Stimulated activated CD4-positive, alpha-beta T cell treated with anti-CD3 and anti-CD28 coated beads, Interleukin-4, amount 100 ng/mL, for 48 hours (primary cell): Measurements from ENCODE around the gene INTS11.

Experiments used
- DNase-seq, 2 donors: peaks; one replicate each; pipeline ENCODE4 v3.0.0-alpha.2; 2020; ENCODE audit warnings: low read depth in 2 of 2

The INTS11 gene

DNA sequence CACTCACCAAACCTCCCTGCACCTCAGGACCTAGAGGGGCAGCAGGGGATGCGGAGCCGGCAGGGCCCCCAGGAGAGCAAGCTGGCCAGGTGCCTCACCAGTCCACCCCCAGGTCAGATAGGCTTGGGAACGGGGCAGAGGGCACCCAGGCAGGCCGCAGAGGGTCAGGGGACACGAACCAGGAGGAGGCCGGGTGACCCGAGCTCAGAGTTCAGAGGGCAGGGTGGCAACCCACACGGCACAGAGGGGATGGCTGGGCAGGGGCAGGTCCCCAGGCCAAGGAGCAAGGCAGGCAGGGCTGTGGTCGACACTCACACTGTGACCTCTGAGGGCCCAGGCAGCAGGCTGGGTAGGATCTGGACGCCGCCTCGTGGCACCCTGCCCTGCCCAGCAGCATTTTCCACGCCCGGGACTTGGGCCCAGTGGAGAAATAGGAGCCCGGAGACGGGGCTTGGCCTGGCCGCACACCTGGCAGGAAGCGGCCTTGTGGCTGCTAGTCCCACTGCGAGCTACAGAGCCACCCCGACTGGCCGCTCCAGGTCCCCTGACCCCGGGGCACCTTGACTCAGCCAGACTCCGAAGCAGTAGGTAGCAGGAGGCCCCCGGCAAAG is 19.5 kb upstream of the INTS11 start:
- DNase-seq, result no peak

DNA sequence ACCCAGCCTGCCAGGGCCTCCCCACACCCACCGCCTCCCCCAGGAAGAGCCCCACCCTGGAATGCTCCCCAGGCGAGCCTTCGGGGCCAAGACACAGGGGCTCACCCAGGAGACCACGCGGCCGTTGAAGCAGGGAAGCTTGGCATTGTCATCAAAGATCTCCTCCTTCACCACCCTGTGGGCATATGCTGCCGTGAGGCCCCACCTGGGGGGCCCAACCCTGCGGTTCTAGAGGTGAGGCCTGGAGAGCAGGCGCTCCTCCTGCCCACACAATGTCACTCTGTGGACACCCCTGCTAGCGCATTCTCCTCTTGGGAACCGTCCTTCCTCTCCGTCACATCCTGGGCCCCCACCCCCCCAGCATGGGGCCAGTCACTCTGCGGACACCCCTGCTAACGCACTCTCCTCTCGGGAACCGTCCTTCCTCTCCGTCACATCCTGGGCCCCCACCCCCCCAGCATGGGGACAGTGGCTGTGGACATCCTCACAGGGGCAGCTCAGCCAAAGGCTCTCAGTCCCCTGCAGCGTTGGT is 18.2 kb upstream of the INTS11 start:
- no peak for DNase-seq

- no peak for DNase-seq
These were observed 17.7 kb upstream of the INTS11 start for GRCh38 chr1:1342061-1342562.

DNA sequence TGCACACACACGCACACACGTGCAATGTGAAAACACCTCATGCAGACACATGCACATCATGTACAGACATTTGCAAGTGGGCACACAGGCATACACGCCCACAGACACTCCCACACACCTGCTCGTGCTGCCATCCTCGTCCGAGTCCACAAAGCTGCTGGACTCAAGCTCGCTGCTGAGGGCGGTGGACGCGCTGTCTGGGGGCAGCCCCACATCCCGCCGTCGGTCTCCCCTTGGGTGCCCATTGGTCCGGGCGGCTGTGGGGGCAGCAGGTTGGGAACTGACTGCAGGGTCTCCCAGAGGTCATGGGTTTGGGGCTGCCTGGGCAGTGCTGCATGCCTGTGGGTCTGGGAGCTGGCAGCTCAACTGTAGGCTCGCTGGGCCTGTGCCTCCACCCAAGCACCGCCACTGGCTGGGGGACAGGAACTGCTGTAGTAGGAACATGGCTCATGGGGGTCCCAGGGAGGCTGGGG is 17.1 kb upstream of the INTS11 start:
- no peak for DNase-seq

GRCh38 chr1:1340791-1341548 is 16.5 kb upstream of the INTS11 start:
- no peak for DNase-seq

GRCh38 chr1:1340185-1340584 is 15.7 kb upstream of the INTS11 start:
- no peak for DNase-seq

GRCh38 chr1:1338278-1338677 is 13.8 kb upstream of the INTS11 start:
- no peak for DNase-seq

DNA sequence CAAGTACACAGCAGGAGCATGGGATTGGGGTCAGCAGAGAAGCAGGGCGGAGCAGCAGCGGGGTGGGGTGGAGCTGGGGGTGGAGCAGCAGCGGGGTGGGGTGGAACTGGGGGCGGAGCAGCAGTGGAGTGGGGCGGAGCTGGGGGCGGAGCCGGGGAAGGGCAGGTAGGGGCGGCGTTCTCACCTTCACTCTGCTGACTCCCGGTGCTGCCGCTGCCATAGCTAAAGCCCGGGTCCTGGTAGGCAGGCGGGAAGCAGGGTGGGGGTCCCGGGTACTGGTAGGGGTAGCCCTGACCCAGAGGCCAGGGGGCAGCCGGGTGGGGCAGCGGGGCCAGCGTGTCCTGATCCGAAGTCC is 13.3 kb upstream of the INTS11 start:
- DNase-seq, result peak; percentile 24 to 55

GRCh38 chr1:1336931-1337792 is 12.7 kb upstream of the INTS11 start:
- DNase-seq, result no peak

DNA sequence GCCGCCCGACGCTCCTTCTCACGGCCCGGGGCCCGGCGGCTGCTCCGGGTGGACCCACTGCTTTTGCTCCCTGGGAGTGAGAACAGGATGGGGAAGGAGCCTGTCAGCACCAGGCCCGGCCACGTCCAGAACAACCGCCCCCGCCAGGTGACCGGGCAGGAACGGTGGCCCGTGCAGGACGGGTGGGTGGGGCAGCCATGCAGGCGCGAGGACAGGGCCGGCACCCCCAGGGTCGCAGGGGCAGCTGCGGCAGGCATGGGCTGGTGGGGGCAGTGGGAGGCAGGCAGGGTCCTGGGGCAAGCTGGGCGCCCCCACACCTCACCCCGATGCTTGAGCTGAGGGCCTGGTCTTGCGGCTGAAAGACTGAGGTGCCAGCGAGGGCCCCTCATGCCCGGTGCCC is 12.0 kb upstream of the INTS11 start:
- DNase-seq, result no peak

DNA sequence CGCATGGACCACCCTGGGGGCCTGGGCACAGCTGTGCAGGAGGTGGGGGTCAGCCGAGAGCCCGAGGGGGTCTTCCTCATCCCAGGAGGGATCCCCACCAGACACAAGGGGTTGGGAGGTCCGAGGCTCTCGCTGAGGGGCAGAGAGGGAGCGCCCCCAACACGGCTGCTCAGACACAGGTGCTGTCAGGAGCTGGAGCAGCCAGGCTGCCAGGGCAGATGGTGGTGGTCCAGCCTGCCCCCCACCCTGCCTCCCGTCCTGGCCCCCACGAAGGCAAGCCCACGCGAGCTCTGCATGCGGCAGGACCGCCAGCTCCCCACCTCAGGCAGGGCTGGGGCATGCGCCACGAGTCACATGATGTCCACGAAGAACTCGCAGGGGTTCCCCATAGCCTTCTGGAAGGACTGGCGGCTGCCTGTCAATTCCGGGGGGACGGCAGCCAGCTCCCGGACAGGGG is 11.4 kb upstream of the INTS11 start:
- no peak for DNase-seq

DNA sequence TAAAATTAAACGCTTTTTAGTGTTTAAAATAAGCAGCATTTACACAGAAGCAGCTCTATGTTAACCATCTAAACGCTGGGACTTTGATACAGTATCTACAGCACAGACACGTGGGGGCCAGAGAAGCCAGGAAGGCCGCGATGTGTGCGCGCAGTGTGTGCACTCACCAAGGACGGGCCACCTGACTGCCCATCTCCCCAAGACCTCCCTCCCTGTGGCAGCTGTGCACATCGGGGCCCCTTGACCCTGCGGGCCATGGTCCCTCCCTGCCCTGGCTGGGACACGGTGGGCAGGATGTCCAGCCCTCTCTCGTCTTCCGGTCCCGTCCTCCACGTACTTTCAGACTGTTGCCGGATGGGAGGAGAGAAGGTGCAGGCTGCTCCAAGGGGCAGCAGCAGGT is 10.8 kb upstream of the INTS11 start:
- no peak for DNase-seq

GRCh38 chr1:1334835-1335234 is 10.4 kb upstream of the INTS11 start:
- DNase-seq, result no peak

DNA sequence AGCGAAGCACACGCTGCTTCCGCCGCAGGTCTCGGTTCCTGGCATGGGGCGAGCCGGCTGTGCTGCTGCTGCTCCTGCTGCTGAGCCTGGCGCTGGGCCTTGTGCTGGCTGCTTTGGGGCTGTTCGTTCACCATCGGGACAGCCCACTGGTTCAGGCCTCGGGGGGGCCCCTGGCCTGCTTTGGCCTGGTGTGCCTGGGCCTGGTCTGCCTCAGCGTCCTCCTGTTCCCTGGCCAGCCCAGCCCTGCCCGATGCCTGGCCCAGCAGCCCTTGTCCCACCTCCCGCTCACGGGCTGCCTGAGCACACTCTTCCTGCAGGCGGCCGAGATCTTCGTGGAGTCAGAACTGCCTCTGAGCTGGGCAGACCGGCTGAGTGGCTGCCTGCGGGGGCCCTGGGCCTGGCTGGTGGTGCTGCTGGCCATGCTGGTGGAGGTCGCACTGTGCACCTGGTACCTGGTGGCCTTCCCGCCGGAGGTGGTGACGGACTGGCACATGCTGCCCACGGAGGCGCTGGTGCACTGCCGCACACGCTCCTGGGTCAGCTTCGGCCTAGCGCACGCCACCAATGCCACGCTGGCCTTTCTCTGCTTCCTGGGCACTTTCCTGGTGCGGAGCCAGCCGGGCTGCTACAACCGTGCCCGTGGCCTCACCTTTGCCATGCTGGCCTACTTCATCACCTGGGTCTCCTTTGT is 9.2 kb upstream of the INTS11 start:
- DNase-seq, result no peak

DNA sequence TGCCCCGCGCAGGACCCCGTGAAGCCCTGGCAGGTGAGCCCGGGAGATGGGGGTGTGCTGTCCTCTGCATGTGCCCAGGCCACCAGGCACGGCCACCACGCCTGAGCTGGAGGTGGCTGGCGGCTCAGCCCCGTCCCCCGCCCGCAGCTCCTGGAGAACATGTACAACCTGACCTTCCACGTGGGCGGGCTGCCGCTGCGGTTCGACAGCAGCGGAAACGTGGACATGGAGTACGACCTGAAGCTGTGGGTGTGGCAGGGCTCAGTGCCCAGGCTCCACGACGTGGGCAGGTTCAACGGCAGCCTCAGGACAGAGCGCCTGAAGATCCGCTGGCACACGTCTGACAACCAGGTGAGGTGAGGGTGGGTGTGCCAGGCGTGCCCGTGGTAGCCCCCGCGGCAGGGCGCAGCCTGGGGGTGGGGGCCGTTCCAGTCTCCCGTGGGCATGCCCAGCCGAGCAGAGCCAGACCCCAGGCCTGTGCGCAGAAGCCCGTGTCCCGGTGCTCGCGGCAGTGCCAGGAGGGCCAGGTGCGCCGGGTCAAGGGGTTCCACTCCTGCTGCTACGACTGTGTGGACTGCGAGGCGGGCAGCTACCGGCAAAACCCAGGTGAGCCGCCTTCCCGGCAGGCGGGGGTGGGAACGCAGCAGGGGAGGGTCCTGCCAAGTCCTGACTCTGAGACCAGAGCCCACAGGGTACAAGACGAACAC is 8.5 kb upstream of the INTS11 start:
- no peak for DNase-seq

GRCh38 chr1:1332031-1332755 is 7.7 kb upstream of the INTS11 start:
- no peak for DNase-seq

- DNase-seq, result no peak
These were observed 6.9 kb upstream of the INTS11 start, which contains the start of gene TAS1R3 for GRCh38 chr1:1331068-1331965. Gene TAS1R3, plus strand, starts transcription at chr1:1331280. Its CDS starts 66 bp downstream, at chr1:1331346.

GRCh38 chr1:1330366-1331067 is 6.1 kb upstream of the INTS11 start:
- DNase-seq, result no peak
